GM12874 (cell line): ENCODE measurements around the gene SHISAL1.

Experiments
- TF ChIP-seq, protein P1 (sequence below): IDR thresholded peaks from 2 replicates; pipeline ENCODE4 v1.5.1; 2011; ENCODE audit warnings: low read depth, mild to moderate bottlenecking, control low read depth, low read length, moderate library complexity; ENCODE audit not compliant: insufficient read depth

The SHISAL1 gene

GRCh38 chr22:44209343-44209742, 103.4 kb downstream of the SHISAL1 start:
- TF ChIP-seq, protein P1, sequence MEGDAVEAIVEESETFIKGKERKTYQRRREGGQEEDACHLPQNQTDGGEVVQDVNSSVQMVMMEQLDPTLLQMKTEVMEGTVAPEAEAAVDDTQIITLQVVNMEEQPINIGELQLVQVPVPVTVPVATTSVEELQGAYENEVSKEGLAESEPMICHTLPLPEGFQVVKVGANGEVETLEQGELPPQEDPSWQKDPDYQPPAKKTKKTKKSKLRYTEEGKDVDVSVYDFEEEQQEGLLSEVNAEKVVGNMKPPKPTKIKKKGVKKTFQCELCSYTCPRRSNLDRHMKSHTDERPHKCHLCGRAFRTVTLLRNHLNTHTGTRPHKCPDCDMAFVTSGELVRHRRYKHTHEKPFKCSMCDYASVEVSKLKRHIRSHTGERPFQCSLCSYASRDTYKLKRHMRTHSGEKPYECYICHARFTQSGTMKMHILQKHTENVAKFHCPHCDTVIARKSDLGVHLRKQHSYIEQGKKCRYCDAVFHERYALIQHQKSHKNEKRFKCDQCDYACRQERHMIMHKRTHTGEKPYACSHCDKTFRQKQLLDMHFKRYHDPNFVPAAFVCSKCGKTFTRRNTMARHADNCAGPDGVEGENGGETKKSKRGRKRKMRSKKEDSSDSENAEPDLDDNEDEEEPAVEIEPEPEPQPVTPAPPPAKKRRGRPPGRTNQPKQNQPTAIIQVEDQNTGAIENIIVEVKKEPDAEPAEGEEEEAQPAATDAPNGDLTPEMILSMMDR, result no peak

GRCh38 chr22:44207981-44208317, 104.8 kb downstream of the SHISAL1 start:
- TF ChIP-seq, protein P1, result no peak

DNA sequence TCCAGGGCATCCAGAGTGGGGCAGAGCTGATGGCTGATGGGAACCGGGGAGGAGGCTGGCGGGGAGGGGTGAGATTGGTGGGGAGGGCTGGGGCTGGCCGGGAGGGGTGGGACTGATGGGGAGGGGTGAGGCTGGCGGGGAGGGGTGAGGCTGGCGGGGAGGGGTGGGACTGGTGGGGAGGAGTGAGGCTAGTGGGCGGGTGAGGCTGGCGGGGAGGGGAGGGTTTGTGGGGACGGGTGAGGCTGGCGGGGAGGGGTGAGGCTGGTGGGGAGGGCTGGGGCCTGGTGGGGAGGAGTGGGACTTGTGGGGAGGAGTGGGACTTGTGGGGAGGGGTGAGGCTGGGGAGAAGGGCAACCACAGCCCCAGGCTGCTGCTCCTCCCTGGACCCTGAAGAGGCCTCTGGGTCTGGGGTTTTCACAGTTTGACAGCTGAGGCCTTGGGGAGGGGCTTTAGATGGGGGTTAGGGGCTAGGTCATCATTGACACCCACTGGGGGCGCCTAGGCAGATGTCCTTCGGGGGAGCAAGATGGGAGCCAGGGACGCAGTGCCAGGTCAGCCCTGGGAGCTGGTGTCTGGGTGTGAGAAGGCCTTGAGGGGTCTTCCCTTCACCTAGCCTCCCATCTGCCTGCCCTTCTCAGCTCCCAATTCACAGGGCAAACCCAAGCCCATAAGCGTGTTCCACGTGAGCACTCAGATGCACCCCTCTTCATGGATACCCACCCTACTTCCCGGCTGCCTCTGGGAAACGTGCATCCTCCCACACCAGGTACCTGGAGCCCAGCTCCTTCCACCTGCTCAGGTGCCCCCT, 105.4 kb downstream of the SHISAL1 start:
- TF ChIP-seq, protein P1, result no peak

GRCh38 chr22:44206696-44207095, 106.1 kb downstream of the SHISAL1 start:
- TF ChIP-seq, protein P1, result no peak

- TF ChIP-seq, protein P1, result no peak
Observed at GRCh38 chr22:44206330-44206645, 106.5 kb downstream of the SHISAL1 start.

DNA sequence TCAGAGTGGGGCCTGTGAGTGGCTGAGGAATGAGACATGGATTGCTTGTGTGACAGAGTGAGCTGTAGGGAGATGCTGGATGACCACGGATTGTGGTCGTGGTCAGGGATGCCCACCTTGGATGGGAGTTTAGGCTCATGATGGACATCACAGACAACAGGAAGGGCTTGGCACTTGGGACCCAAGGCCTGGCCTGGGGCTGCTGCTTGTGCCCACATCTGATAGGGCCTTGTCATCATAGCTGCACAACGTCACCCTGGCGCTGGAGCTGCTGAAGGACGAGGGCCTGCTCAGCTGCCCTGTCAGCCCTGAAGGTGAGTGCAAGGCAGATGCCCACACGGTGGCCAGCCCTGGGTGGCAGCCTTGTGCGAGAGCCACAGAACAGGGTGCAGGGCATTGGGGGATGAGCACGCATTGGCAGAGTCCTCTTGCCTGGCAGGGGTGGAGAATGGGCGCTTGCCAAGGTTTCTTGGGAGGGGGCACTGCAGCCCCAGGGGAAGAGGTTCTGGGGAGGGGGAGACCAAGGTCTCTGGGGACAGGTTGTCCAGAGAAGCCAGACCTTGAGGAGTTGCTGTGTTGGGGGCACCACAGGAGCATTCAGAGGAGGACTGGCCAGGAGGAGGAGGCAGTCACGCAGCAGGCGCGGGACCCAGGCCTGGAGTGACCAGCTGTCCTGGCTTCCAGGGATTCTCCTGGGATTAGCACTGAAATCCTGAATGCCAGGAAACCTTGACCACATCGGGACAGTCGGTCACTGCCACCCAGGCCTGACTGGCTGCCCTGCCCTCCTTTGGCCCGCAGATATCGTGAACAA, 107.0 kb downstream of the SHISAL1 start:
- TF ChIP-seq, protein P1, result no peak

GRCh38 chr22:44204739-44205515, 107.8 kb downstream of the SHISAL1 start:
- TF ChIP-seq, protein P1, result no peak
